Measurements from ENCODE around the gene CPA2.

The CPA2 gene

DNA sequence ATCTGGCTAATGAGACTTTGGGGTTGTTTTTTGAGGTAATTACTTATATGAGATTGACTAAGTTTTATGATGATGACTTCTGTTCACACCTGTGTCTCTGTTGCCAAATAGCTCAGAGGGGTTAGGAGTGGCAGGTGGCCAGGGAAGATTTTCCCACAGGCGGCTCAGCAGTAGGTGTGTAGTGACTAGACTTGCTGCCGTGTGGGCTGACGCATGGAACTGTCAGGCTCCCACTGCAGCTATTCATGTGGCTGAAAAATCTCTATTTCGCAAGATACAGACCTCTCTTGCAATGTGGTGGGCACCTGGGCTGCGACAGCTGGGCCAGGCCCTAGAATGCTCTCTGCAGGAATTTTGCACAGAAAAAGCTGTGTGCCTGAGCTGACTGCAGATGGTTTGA, 27.7 kb downstream of the CPA2 start:
- no peak for DNase-seq (ENCODE audit: low read depth)
- TF ChIP-seq, protein P1, sequence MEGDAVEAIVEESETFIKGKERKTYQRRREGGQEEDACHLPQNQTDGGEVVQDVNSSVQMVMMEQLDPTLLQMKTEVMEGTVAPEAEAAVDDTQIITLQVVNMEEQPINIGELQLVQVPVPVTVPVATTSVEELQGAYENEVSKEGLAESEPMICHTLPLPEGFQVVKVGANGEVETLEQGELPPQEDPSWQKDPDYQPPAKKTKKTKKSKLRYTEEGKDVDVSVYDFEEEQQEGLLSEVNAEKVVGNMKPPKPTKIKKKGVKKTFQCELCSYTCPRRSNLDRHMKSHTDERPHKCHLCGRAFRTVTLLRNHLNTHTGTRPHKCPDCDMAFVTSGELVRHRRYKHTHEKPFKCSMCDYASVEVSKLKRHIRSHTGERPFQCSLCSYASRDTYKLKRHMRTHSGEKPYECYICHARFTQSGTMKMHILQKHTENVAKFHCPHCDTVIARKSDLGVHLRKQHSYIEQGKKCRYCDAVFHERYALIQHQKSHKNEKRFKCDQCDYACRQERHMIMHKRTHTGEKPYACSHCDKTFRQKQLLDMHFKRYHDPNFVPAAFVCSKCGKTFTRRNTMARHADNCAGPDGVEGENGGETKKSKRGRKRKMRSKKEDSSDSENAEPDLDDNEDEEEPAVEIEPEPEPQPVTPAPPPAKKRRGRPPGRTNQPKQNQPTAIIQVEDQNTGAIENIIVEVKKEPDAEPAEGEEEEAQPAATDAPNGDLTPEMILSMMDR (IDR thresholded peaks at IDR 0.05; ENCODE audit: low read depth, low read length, missing control alignments): no peak
- H3K4me3 ChIP-seq (ENCODE audit: low read depth, low read length): no peak overlapping the region

DNA sequence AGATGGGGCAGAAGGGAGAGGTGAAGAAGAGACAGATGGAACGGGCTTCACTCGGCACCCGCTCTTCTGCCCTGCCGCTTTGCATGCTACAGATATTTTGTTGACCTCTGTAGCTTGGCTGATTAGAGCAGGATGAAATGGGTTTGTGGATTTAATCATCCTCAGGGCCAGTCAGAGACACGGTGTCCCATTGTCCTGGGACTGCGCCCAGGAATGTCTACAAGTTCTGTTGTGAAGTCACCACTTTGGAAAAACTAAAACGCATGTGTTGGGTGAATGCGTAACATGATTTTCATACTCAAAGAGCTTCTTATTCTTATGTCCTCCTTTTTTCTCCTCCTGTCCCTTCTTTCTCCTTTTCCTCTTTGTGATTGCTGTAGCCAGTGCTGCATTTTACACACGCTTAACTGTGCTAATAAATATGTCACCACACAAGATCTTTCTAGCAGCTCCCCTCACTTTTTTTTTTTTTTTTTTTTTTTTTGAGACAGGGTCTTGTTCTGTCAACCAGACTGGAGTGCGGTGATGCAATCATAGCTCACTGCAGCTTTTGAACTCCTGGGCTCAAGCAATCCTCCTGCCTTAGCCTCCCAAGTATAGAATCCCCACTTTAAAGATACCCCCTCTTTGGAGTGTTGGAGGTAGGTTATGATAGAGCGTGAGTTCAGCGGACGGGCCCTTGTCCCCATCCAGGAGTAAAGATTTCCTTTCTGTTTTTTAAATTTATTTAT, 29.7 kb downstream of the CPA2 start:
- TF ChIP-seq, protein P1 (IDR thresholded peaks at IDR 0.05; ENCODE audit: low read depth, low read length, missing control alignments): no peak
- H3K4me3 ChIP-seq (ENCODE audit: low read depth, low read length): no peak overlapping the region
- no peak for DNase-seq (ENCODE audit: low read depth)

DNA sequence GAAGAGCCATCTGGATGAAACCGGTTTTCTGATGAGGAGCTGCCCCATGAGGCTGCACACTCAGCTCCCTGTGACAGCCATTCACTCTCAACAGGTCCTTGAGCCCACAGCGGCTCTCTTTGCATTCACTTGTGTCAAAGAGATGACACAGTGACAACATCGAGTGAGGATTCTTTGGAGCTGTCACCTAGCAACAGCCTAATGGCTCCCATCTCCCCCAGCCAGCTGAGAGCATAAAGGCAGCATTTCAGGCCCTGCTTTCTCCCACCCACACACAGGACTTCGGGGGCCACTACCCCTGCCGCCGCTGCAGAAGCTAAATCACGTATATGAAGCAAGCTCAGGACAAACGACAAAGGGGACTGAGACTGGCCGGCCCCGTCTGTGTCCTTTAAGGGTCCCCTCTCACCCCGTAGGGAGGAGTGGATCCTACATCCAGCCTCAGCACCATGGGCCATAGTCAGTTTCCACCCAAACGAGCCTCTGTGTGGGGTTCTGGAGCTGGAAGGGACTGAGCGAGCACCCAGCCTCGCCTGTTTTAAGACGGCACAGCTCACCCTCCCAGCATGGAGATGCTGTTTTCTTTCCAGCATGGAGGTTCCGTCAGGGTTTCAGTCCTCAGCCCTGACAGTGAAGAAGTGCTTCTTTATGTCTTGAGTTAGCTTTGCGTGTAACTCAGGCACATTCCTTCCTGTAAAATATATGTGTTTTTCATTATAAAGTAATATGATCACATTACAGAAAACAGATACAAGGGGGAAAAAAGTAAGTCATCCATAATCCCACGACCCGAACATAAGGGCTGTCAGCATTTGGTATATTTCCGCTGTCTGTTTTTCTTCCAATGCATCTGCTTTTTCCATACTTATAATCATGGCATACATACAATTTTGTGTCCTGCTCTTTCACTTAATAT, 31.2 kb downstream of the CPA2 start:
- TF ChIP-seq, protein P1 (IDR thresholded peaks at IDR 0.05; ENCODE audit: low read depth, low read length, missing control alignments): no peak
- no peak for DNase-seq (ENCODE audit: low read depth)
- no peak overlapping the region for H3K4me3 ChIP-seq (ENCODE audit: low read depth, low read length)

DNA sequence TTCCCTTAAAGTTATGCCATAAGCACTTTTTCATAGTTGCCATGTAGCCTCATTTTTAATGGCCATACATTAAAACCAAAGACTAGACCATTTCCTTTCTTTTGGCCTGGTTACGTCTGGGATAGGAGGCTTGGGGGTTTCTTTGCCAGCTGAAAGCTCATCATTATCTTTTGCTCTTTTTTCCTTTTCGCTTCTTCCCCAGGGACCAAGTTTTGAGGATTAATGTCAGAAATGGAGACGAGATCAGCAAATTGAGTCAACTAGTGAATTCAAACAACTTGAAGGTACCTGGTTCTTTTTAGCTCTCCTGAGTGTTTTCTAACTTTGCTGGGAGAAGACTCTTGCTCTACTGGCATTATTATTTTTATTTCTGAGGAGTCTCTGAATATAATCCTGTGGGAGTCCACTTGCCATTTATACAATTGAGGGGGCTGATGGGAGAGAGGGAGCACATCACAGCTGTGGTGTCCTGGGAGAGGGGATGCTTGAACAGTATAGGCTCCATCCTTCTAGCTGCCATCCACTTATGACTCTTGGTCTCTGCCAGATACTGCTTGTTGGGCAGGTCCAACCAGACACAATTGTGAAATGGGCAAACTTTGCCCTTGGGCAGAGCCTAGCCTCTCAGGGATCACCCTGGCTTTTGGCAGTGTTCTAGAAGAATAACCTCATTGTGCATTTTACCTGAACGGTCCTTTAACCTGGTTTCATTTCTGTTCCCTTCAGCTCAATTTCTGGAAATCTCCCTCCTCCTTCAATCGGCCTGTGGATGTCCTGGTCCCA, 32.1 kb downstream of the CPA2 start:
- TF ChIP-seq, protein P1 (IDR thresholded peaks at IDR 0.05; ENCODE audit: low read depth, low read length, missing control alignments): no peak
- no peak overlapping the region for H3K4me3 ChIP-seq (ENCODE audit: low read depth, low read length)
- no peak for DNase-seq (ENCODE audit: low read depth)

DNA sequence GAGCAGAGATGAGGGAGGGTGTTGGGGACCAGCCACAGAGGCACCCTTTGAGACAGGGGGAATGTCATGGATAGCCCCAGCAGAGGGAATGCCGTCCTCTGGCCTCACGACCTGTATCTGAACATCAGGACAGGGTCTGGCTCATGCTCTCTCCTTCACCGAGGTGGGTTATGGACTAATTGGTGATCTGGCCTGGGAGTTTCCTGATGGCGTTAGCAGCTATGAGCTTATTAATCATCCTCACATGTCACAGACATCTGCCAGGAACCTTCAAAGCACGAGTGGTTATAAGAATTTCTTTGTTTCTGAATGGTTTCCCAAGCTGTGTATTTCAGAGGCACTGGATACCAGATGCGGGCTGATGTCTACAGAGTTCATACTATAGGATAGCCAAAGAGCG, 33.2 kb downstream of the CPA2 start:
- H3K4me3 ChIP-seq (ENCODE audit: low read depth, low read length): no peak overlapping the region
- DNase-seq (ENCODE audit: low read depth): no peak
- TF ChIP-seq, protein P1 (IDR thresholded peaks at IDR 0.05; ENCODE audit: low read depth, low read length, missing control alignments): no peak

DNA sequence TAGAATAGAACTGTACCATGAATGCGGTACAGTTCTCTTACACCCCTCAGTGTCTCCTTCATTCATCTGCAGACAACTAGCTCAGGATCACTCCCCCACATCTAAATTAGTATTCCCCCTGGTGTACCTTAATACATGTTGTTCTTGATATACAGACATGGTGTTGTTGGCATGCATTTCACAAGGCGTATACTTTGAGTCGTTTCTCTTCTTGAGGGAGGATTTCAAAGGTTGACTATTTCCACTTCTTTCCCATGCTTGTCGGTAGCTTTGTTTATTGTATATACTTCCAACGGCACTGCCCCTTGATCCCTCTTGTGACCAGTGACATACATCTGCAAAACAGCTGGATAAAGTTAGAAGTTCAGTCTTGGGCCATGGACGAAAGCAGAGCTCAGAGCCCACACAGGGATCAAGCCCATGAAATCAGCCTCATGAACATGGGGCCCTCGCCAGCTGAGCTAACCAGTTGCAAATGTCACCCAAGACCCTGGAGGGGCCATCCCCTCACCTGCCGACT, 34.9 kb downstream of the CPA2 start:
- no peak for DNase-seq (ENCODE audit: low read depth)
- TF ChIP-seq, protein P1 (IDR thresholded peaks at IDR 0.05; ENCODE audit: low read depth, low read length, missing control alignments): no peak
- H3K4me3 ChIP-seq (ENCODE audit: low read depth, low read length): no peak overlapping the region
